Right lobe of liver (tissue), 6 donors: ENCODE data around the gene PLIN5. TPM values are rescaled to one million over a fixed set of nuclear protein-coding genes. Genes with fewer than 3 reads are reported as not detected.

Experiments used
- ATAC-seq, 4 donors: fragments of 200-7000 bp; cut with Tn5 transposase; one replicate each; pipeline ENCODE4 v1.9.1; 2020; ENCODE audit warnings: mild to moderate bottlenecking in 4 of 4, moderate library complexity in 4 of 4
- DNase-seq, 3 donors: peaks; one replicate each; pipeline ENCODE4 v3.0.0-alpha.2; 2020
- H3K27ac ChIP-seq, 3 donors: fragments of 200-600 bp; one replicate each; pipeline ENCODE4 v1.8.0; 2022
- H3K27me3 ChIP-seq, 2 donors: fragments of 200-600 bp; one replicate each; pipeline ENCODE4 v1.8.0; 2022
- H3K36me3 ChIP-seq, 4 donors: fragments of 200-600 bp; sonication (generic) in 1 of 4; one replicate each; pipeline versions ENCODE4 v1.5.1 to v1.8.0; 2017 to 2022; ENCODE audit warnings: control low read depth in 1 of 4
- H3K4me1 ChIP-seq, 4 donors: fragments of 200-600 bp; sonication (generic) in 1 of 4; one replicate each; pipeline versions ENCODE4 v1.5.1 to v1.8.0; 2017 to 2022; ENCODE audit warnings: control low read depth in 1 of 4
- H3K4me3 ChIP-seq, 3 donors: fragments of 200-600 bp; one replicate each; pipeline ENCODE4 v1.8.0; 2022
- H3K9me3 ChIP-seq, 4 donors: fragments of 200-600 bp; sonication (generic) in 1 of 4; one replicate each; pipeline versions ENCODE4 v1.5.1 to v1.8.0; 2017 to 2022; ENCODE audit warnings: control low read depth in 1 of 4
- POLR2A ChIP-seq: fragments of 450-650 bp; IDR thresholded peaks from one replicate; pipeline ENCODE4 v1.6.1; 2017; ENCODE audit warnings: antibody characterized with exemption, mild to moderate bottlenecking
- WGBS: methylation state at CpG from one replicate; pipeline ENCODE4 v1.1.6; 2018; ENCODE audit warnings: low coverage, low lambda C conversion rate; ENCODE audit not compliant: insufficient coverage; ENCODE audit errors: missing lambda C conversion rate; 5-methylcytosine and 5-hydroxymethylcytosine counted together
- intact Hi-C, 2 donors: fragments of 100-400 bp; cut with DNase I; formaldehyde crosslinking; loops; one replicate each; pipeline versions ENCODE4 v1.11.2 to v1.14.1; 2022
- total RNA-seq, 6 experiments: library from RNA; depleted of rRNA in 2 of 6; stranded (reverse); fragments of >200 nt in 2 of 6; fragmentation: NEBNext Ultra II Directional in 3 of 6; extraction: Animal tissue kit (Norgen Biotek cat#: 25700) in 3 of 6; gene quantifications; one replicate each; pipeline versions ENCODE4 v1.1.0 to v1.2.4, GENCODE V29; 2016 to 2023
- TF ChIP-seq, protein P1 (sequence below), 4 donors: fragments of 200-600 bp in 3 of 4; fragments of 450-650 bp in 1 of 4; IDR thresholded peaks; one replicate each; pipeline versions ENCODE4 v1.5.1 to v1.8.0; 2016 to 2022; ENCODE audit warnings: antibody characterized with exemption in 4 of 4, mild to moderate bottlenecking in 2 of 4
- donor health status: DM: no; HTN: yes; CAD: no.
- donor health status: DM: no; HTN: no; CAD: no.
- donor health status: DM: no; HTN: no; CAD: no.
- donor health status: DM: no; HTN: yes; CAD: no.
- donor health status: DM: no; HTN: yes; CAD: no.

The PLIN5 gene
- total RNA-seq, 6 experiments from 2014 or later: 35.0 to 149 (median 117) TPM

DNA sequence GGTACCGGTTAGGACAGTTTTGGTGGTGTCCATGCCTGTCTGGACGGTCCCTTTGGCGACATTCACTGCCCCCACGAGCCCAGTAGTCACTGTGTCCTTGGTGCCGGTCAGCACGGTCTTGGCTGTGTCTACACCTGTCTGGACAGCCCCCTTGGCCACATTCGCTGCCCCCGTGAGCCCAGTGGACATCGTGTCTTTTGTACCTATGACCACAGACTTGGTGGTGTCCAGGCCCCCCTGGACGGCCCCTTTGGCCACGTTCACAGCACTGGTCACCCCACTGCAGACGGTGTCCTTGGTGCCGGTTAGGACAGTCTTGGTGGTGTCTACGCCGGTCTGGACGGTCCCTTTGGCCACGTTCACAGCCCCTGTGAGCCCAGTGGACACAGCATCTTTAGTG lies 23.0 kb downstream of the PLIN5 start:
- Histone ChIP-seq H3K36me3 (peaks cover 0 to 48% (median 20%) of the 10 kb centered on the region in 4 donors), H3K27me3 (no peaks in the 10 kb centered on the region), H3K4me3 (no peak overlapping the region), H3K4me1 (peaks cover 0 to 9% (median 2%) of the 10 kb centered on the region in 4 donors), H3K27ac (no peak overlapping the region), H3K9me3 (no peaks in the 10 kb centered on the region)
- ATAC-seq (no peak), DNase-seq (no peak)
- no peak for TF ChIP-seq POLR2A
- TF ChIP-seq, protein P1, sequence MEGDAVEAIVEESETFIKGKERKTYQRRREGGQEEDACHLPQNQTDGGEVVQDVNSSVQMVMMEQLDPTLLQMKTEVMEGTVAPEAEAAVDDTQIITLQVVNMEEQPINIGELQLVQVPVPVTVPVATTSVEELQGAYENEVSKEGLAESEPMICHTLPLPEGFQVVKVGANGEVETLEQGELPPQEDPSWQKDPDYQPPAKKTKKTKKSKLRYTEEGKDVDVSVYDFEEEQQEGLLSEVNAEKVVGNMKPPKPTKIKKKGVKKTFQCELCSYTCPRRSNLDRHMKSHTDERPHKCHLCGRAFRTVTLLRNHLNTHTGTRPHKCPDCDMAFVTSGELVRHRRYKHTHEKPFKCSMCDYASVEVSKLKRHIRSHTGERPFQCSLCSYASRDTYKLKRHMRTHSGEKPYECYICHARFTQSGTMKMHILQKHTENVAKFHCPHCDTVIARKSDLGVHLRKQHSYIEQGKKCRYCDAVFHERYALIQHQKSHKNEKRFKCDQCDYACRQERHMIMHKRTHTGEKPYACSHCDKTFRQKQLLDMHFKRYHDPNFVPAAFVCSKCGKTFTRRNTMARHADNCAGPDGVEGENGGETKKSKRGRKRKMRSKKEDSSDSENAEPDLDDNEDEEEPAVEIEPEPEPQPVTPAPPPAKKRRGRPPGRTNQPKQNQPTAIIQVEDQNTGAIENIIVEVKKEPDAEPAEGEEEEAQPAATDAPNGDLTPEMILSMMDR (IDR thresholded peaks at IDR 0.05): no peak
- whole genome bisulfite sequencing: no CpG with 5 or more reads among the region's 17 CpGs
- intact Hi-C loops: no loop called here

DNA sequence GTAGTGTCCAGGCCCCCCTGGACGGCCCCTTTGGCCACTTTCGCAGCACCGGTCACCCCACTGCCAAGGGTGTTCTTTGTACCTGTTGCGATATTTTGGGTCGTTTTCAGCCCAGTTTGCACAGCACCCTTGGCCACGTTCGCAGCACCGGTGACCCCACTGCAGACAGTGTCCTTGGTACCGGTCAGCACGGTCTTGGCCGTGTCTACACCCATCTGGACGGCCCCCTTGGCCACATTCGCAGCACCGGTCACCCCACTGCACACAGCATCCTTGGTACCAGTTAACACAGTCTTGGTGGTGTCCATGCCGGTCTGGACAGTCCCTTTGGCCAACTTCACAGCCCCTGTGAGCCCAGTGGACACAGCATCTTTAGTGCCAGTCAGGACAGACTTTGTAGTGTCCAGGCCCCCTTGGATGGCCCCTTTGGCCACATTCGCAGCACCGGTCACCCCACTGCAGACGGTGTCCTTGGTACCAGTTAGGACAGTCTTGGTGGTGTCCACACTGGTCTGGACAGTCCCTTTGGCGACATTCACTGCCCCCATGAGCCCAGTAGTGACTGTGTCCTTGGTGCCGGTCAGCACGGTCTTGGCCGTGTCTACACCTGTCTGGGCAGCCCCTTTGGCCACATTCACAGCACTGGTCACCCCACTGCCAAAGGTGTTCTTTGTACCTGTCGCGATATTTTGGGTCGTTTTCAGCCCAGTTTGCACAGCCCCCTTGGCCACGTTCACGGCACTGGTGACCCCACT lies 23.5 kb downstream of the PLIN5 start:
- ATAC-seq (peak in 3 of 4 donors; percentile 3 to 8 (median 6)), DNase-seq (peak in 1 of 3 donors; percentile 23)
- Histone ChIP-seq H3K36me3 (peaks cover 0 to 54% (median 21%) of the 10 kb centered on the region in 4 donors), H3K27me3 (no peaks in the 10 kb centered on the region), H3K4me3 (no peak overlapping the region), H3K27ac (no peak overlapping the region), H3K4me1 (peaks cover 0 to 3% (median 0%) of the 10 kb centered on the region in 4 donors), H3K9me3 (no peaks in the 10 kb centered on the region)
- intact Hi-C loops: no loop called here
- WGBS: 73% methylated on average over 12 of the region's 27 CpGs
- TF ChIP-seq, protein P1 (IDR thresholded peaks at IDR 0.05): no peak
- TF ChIP-seq POLR2A: no peak

DNA sequence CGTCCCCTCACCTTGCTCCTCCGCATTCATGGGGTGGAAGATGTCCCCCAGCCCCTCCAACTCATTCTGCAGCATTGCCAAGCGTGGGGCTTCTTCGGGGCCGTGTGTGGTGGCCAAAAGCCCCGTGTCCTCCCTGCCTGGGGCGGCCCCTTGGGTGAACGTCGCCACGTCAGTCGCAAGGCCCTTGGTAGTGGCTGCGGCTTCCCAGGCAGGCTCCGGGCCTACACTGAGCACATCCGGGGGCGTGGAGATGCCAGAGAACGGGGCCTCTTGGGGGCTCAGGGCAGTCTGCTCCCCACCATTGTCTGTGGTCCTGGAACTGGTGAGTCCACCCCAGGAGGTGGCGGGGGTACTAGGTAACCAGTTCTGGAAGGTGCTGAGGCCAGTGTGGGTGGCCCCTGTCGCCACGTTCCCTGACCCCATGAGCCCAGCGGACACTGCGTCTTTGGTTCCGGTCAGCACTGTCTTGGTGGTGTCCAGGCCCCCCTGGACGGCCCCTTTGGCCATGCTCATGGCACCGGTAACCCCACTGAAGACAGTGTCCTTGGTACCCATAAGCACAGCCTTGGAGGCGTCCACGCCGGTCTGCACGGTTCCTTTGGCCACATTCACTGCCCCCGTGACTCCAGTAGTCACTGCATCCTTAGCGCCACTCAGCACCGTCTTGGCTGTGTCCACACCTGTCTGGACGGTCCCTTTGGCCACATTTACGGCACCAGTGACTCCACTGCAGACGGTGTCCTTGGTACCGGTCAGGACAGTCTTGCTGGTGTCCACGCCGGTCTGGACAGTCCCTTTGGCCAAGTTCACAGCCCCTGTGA lies 24.4 kb downstream of the PLIN5 start:
- no peaks in the 10 kb centered on the region for H3K27me3 ChIP-seq
- no peak overlapping the region for H3K4me3 ChIP-seq
- no peaks in the 10 kb centered on the region for H3K9me3 ChIP-seq
- intact Hi-C loops: no loop called here
- no peaks in the 10 kb centered on the region for H3K4me1 ChIP-seq
- WGBS: 82% methylated on average over 9 of the region's 37 CpGs
- peaks cover 0 to 49% (median 20%) of the 10 kb centered on the region in 4 donors for H3K36me3 ChIP-seq
- ATAC-seq: peak; percentile 7 to 11 (median 8)
- DNase-seq: peak in 1 of 3 donors; percentile 33
- TF ChIP-seq POLR2A: no peak
- TF ChIP-seq, protein P1 (IDR thresholded peaks at IDR 0.05): no peak
- H3K27ac ChIP-seq: no peak overlapping the region

DNA sequence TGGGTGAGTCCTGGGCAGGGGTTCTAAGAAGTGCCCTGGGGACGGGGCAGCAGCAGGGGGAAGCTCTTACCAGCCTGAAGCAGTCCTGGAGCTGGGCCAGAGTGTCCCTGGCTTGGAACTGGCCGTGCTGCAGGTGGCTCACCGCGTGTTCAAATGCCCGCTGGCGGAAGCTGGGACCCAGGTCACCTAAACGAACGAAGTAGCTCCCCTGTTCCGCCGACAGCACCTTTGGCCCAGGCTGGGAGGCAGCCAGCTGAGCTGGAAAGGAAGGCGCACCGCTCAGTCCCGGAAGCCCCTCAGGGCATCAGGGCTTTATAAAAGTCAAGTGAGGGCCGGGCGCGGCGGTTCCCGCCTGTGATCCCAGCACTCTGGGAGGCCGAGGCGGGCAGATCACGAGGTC lies 26.3 kb downstream of the PLIN5 start:
- 87% methylated on average over 6 of the region's 21 CpGs for WGBS
- Histone ChIP-seq H3K4me1 (no peaks in the 10 kb centered on the region), H3K27me3 (no peaks in the 10 kb centered on the region), H3K4me3 (no peak overlapping the region), H3K36me3 (peaks cover 0 to 48% (median 21%) of the 10 kb centered on the region in 4 donors), H3K27ac (no peak overlapping the region), H3K9me3 (no peaks in the 10 kb centered on the region)
- TF ChIP-seq, protein P1 (IDR thresholded peaks at IDR 0.05): no peak
- no peak for TF ChIP-seq POLR2A
- intact Hi-C loops: no loop called here
- ATAC-seq (no peak), DNase-seq (no peak)
